Pons (tissue), 1 donor: ENCODE data around the gene CYTIP.
"Not testable (repeated sequence)": the region's sequence is repeated elsewhere in the genome, so short reads cannot be mapped to it uniquely, and the experiment has no call there.

Experiments used
- DNase-seq: peaks from one replicate; pipeline ENCODE4 v3.0.0-alpha.2; 2016; ENCODE audit warnings: low spot score

Gene CYTIP

DNA sequence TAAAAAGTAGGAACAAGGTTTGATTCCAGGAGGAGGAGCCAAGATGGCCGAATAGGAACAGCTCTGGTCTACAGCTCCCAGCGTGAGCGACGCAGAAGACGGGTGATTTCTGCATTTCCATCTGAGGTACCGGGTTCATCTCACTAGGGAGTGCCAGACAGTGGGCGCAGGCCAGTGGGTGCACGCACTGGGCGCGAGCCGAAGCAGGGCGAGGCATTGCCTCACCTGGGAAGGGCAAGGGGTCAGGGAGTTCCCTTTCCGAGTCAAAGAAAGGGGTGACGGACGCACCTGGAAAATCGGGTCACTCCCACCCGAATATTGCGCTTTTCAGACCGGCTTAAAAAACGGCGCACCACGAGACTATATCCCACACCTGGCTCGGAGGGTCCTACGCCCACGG, 75.4 kb downstream of the CYTIP start:
- not testable (repeated sequence) for DNase-seq

DNA sequence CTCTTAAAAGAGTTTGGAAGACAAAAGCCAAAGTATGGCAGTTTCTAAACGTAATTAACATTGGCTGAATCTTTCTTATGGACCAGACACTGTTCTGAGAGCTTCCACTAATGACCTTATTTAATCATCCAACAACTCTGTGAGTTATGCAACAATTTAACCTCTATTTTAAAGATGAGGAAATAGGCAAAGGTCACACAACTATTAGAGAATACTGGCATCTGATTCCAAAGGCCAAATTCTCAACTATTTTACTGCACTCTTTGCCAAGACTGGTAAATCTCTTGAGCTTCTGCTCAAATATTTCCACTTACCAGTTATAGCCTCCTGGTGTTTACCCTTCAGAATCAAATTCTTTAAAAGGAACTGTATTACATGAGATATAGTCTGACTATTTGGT, 76.2 kb downstream of the CYTIP start:
- no peak for DNase-seq
